MCF 10A (cell line): ENCODE data around the gene CDH12. TPM values are rescaled to one million over a fixed set of nuclear protein-coding genes. Genes with fewer than 3 reads are reported as not detected.
"Not testable (repeated sequence)": the region's sequence is repeated elsewhere in the genome, so short reads cannot be mapped to it uniquely, and the experiment has no call there.

Experiments
- BruUV-seq: library from RNA; stranded (reverse); fragments of 400-500 nt; replicated peaks from 2 replicates; lab custom pipeline; 2021; lab: Mats Ljungman, UMichigan
- CTCF ChIA-PET: fragments of 300-600 bp; sonication (Branson Sonifier 250); formaldehyde crosslinking; extraction: SDS; loops from one replicate; lab custom pipeline; 2021; ENCODE audit warnings: antibody characterized with exemption, inconsistent platforms; lab: Yijun Ruan, JAX
- POLR2A ChIA-PET: fragments of 300-600, 350-650 bp; sonication (Branson Sonifier 250); formaldehyde crosslinking; extraction: SDS; loops from one replicate; lab custom pipeline; 2020; ENCODE audit warnings: antibody characterized with exemption, inconsistent platforms; lab: Yijun Ruan, JAX
- DNase-seq: peaks from one replicate; pipeline ENCODE4 v3.0.0-alpha.2; 2018; ENCODE audit not compliant: unreplicated experiment
- H3K27ac Mint-ChIP-seq: one replicate; pipeline ENCODE4 v1.8.0; 2022; ENCODE audit warnings: mild to moderate bottlenecking, low read depth, mixed read lengths; ENCODE audit not compliant: unreplicated experiment
- H3K27me3 Mint-ChIP-seq: one replicate; pipeline ENCODE4 v1.8.0; 2022; ENCODE audit warnings: mixed read lengths; ENCODE audit not compliant: insufficient read depth, unreplicated experiment
- H3K36me3 Mint-ChIP-seq: one replicate; pipeline ENCODE4 v1.8.0; 2022; ENCODE audit warnings: mild to moderate bottlenecking, moderate library complexity, mixed read lengths; ENCODE audit not compliant: insufficient read depth, unreplicated experiment
- H3K4me1 Mint-ChIP-seq: one replicate; pipeline ENCODE4 v1.8.0; 2022; ENCODE audit warnings: mixed read lengths; ENCODE audit not compliant: insufficient read depth, unreplicated experiment
- H3K4me3 Mint-ChIP-seq: one replicate; pipeline ENCODE4 v1.8.0; 2022; ENCODE audit warnings: mild to moderate bottlenecking, moderate library complexity, mixed read lengths; ENCODE audit not compliant: unreplicated experiment
- H3K9me3 Mint-ChIP-seq: one replicate; pipeline ENCODE4 v1.8.0; 2022; ENCODE audit warnings: mixed read lengths; ENCODE audit not compliant: unreplicated experiment
- CTCF ChIP-seq: fragments of 200-600 bp; IDR thresholded peaks from one replicate; pipeline ENCODE4 v1.8.0; 2022; ENCODE audit warnings: antibody characterized with exemption, mild to moderate bottlenecking; ENCODE audit not compliant: unreplicated experiment
- intact Hi-C: fragments of 100-400 bp; cut with micrococcal nuclease; formaldehyde crosslinking; loops from 2 replicates; pipeline ENCODE4 v1.14.1; 2022
- total RNA-seq: library from RNA; stranded (reverse); gene quantifications from 2 replicates; pipeline ENCODE4 v1.2.3, GENCODE V29; 2022

The CDH12 gene
- total RNA-seq, 1 experiment from 2014 or later = not detected

GRCh38 chr5:22348027-22348426 lies 505.1 kb downstream of the CDH12 start:
- H3K4me3 Mint-ChIP-seq = no peak overlapping the region
- no peaks in the 10 kb centered on the region for H3K4me1 Mint-ChIP-seq
- no TSS peak for BruUV-seq
- CTCF ChIA-PET = no interaction called here
- POLR2A ChIA-PET = no interaction called here
- H3K9me3 Mint-ChIP-seq = no peaks in the 10 kb centered on the region
- no peaks in the 10 kb centered on the region for H3K27me3 Mint-ChIP-seq
- H3K27ac Mint-ChIP-seq = no peak overlapping the region
- H3K36me3 Mint-ChIP-seq = no peaks in the 10 kb centered on the region
- no peak for DNase-seq
- intact Hi-C loops = no loop called here
- no peak for TF ChIP-seq CTCF

- BruUV-seq = no TSS peak
- Mint-ChIP-seq H3K4me1 (no peaks in the 10 kb centered on the region), H3K27me3 (no peaks in the 10 kb centered on the region), H3K36me3 (no peaks in the 10 kb centered on the region), H3K27ac (no peak overlapping the region), H3K4me3 (no peak overlapping the region), H3K9me3 (no peaks in the 10 kb centered on the region)
- no peak for DNase-seq
- intact Hi-C loops = no loop called here
- TF ChIP-seq CTCF = no peak
- ChIA-PET POLR2A (no interaction called here), CTCF (no interaction called here)
Measured at GRCh38 chr5:22344000-22344399, 509.1 kb downstream of the CDH12 start.

- no peaks in the 10 kb centered on the region for H3K36me3 Mint-ChIP-seq
- no peaks in the 10 kb centered on the region for H3K4me1 Mint-ChIP-seq
- ChIA-PET POLR2A (no interaction called here), CTCF (no interaction called here)
- no peak overlapping the region for H3K27ac Mint-ChIP-seq
- H3K4me3 Mint-ChIP-seq = no peak overlapping the region
- intact Hi-C loops = no loop called here
- no TSS peak for BruUV-seq
- no peak for TF ChIP-seq CTCF
- H3K9me3 Mint-ChIP-seq = peaks cover 17% of the 10 kb centered on the region
- no peaks in the 10 kb centered on the region for H3K27me3 Mint-ChIP-seq
- no peak for DNase-seq
Measured at GRCh38 chr5:22341406-22341805, 511.7 kb downstream of the CDH12 start.

GRCh38 chr5:22332949-22333348 lies 520.2 kb downstream of the CDH12 start:
- H3K4me1 Mint-ChIP-seq, H3K4me3 Mint-ChIP-seq, H3K27me3 Mint-ChIP-seq, CTCF ChIA-PET, DNase-seq, POLR2A ChIA-PET, H3K36me3 Mint-ChIP-seq, H3K27ac Mint-ChIP-seq, intact Hi-C loops, BruUV-seq: not testable (repeated sequence)
- peaks cover 13% of the 10 kb centered on the region for H3K9me3 Mint-ChIP-seq

GRCh38 chr5:22329683-22330082 lies 523.5 kb downstream of the CDH12 start:
- no peak for DNase-seq
- Mint-ChIP-seq H3K36me3 (peaks cover 6% of the 10 kb centered on the region), H3K27me3 (no peaks in the 10 kb centered on the region), H3K27ac (no peak overlapping the region), H3K9me3 (no peaks in the 10 kb centered on the region), H3K4me1 (no peaks in the 10 kb centered on the region), H3K4me3 (no peak overlapping the region)
- TF ChIP-seq CTCF = no peak
- BruUV-seq = no TSS peak
- ChIA-PET POLR2A (no interaction called here), CTCF (interaction anchor here (0.7 kb wide), 2 partner anchors 15 to 280 kb away, joined by 3 read pairs; no protein-coding TSS in a partner anchor)
- intact Hi-C loops = no loop called here
